8988T (cell line): ENCODE data around the gene IRF4.

Experiments
- DNase-seq: peaks from one replicate; pipeline ENCODE4 v3.0.0; 2011

The IRF4 gene

GRCh38 chr6:353642-354614, 37.6 kb upstream of the IRF4 start:
- no peak for DNase-seq

- no peak for DNase-seq
Observed at GRCh38 chr6:354631-355280, 36.8 kb upstream of the IRF4 start.

- DNase-seq: no peak
Observed at GRCh38 chr6:355373-356208, 36.0 kb upstream of the IRF4 start.

GRCh38 chr6:356828-357251, 34.7 kb upstream of the IRF4 start:
- DNase-seq: no peak

- DNase-seq: peak; percentile 36
Observed at GRCh38 chr6:357261-357790, 34.2 kb upstream of the IRF4 start.

GRCh38 chr6:357791-358341, 33.7 kb upstream of the IRF4 start:
- DNase-seq: no peak

GRCh38 chr6:358432-358831, 33.1 kb upstream of the IRF4 start:
- DNase-seq: no peak

GRCh38 chr6:358847-359246, 32.7 kb upstream of the IRF4 start:
- DNase-seq: no peak

- no peak for DNase-seq
Observed at GRCh38 chr6:359261-360035, 32.1 kb upstream of the IRF4 start.

- no peak for DNase-seq
Observed at GRCh38 chr6:360349-360748, 31.2 kb upstream of the IRF4 start.

- no peak for DNase-seq
Observed at GRCh38 chr6:360764-361373, 30.7 kb upstream of the IRF4 start.

GRCh38 chr6:361411-362132, 30.0 kb upstream of the IRF4 start:
- DNase-seq: no peak

- DNase-seq: no peak
Observed at GRCh38 chr6:362231-362923, 29.2 kb upstream of the IRF4 start.

- no peak for DNase-seq
Observed at GRCh38 chr6:362924-363249, 28.7 kb upstream of the IRF4 start.

- no peak for DNase-seq
Observed at GRCh38 chr6:363291-363690, 28.3 kb upstream of the IRF4 start.

- no peak for DNase-seq
Observed at GRCh38 chr6:363909-364308, 27.6 kb upstream of the IRF4 start.

- no peak for DNase-seq
Observed at GRCh38 chr6:364609-365540, 26.7 kb upstream of the IRF4 start.

- DNase-seq: no peak
Observed at GRCh38 chr6:365835-366234, 25.7 kb upstream of the IRF4 start.
